ENCODE measurements around the gene OTUD1.

DNA sequence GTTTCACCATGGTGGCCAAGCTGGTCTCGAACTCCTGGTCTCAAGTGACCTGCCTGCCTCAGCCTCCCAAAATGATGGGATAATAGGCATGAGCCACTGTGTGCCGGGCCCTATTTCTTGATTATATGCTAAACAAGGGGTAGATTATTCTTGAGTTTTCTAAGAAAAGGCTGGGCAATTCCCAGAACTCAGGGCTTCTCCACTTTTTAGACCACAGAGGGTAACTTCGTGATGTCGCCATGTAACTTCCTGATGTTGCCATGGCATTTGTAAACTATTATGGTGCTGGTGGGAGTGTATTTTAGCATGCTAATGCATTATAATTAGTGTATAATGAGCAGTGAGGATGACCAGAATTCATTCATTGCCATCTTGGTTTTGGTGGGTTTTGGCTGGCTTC is 35.8 kb downstream of the OTUD1 start:
- TF ChIP-seq, protein P1, sequence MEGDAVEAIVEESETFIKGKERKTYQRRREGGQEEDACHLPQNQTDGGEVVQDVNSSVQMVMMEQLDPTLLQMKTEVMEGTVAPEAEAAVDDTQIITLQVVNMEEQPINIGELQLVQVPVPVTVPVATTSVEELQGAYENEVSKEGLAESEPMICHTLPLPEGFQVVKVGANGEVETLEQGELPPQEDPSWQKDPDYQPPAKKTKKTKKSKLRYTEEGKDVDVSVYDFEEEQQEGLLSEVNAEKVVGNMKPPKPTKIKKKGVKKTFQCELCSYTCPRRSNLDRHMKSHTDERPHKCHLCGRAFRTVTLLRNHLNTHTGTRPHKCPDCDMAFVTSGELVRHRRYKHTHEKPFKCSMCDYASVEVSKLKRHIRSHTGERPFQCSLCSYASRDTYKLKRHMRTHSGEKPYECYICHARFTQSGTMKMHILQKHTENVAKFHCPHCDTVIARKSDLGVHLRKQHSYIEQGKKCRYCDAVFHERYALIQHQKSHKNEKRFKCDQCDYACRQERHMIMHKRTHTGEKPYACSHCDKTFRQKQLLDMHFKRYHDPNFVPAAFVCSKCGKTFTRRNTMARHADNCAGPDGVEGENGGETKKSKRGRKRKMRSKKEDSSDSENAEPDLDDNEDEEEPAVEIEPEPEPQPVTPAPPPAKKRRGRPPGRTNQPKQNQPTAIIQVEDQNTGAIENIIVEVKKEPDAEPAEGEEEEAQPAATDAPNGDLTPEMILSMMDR (IDR thresholded peaks at IDR 0.05): no peak
- no peak for TF ChIP-seq POLR2A (IDR thresholded peaks at IDR 0.05)

Measured in testis (tissue), 2 donors.